HG02981 (cell line): ENCODE data around the gene NOD1.
A peak's percentile ranks its signal among the peaks of the same experiment; 100 is the strongest.

Experiments
- ATAC-seq: cut with Tn5 transposase; IDR thresholded peaks from one replicate; pipeline ENCODE4 v1.9.1; 2021; ENCODE audit warnings: mild to moderate bottlenecking, moderate library complexity; ENCODE audit not compliant: unreplicated experiment

The NOD1 gene

DNA sequence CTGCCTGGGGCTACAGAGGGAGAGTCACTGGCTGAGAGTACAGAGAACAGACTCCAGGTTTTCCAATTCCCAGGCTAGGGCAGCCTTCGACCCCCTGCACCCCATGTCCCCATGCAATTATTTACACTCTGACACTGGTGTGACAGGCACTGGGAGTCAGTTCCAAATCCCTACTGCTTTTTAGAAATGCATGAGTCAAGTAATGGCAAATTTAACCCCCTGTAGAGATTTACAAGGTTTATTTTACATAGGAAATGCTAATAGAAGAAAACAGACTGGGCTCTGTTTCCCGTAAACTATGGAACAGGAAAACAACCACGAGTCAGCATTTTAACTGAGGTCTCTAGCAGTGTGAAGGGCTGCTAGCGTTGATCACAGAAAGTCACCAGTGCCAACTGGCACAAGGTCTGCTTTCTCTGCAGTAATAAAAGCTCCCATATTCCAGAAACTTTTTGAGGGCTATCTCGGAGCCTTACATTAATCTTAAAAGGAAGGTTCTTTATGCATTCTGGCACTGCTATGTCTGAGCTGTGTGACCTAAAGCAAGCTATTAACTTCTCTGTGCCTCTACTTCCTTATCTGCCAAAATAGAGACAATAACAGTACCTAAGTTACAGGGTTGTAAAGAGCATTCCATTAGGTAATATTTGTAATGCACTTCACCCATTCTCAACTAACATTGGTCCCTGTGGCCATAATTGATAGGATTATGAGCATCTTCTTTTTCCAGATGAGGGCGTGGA, 28.2 kb downstream of the NOD1 start:
- ATAC-seq = no peak

DNA sequence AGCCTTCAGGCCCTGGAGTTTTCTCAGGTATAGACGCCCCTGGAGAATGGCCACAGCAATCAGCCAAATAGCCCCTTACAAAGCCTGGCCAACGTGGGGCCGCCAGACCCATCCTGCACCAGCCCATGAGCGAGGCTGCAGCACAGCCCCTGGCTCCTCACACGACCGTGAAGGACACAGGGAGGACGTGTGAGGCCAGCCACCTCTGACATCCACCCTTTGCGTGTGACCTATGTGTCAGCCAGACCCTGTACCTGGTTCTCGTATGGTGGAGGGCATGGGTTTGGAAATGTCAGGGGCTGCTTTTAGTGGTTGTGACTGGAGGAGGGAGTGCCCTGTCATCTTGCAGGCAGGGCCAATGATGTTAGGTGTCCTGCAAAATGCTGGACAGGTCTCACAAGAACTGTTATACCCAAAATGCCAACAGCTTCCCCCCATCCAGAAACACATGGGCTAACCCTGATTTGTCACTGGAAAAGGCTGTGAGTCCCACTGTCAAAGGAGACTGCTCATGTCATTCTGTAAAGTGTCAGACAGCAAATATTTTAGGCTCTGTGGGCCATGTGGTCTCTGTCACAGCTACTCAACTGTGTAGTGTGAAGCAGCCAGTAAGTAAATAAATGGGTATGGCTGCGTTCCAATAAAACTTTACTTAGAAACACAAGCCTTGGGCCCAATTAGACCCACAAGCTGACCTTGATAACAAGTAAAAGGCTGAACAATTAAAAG, 30.0 kb downstream of the NOD1 start:
- no peak for ATAC-seq

DNA sequence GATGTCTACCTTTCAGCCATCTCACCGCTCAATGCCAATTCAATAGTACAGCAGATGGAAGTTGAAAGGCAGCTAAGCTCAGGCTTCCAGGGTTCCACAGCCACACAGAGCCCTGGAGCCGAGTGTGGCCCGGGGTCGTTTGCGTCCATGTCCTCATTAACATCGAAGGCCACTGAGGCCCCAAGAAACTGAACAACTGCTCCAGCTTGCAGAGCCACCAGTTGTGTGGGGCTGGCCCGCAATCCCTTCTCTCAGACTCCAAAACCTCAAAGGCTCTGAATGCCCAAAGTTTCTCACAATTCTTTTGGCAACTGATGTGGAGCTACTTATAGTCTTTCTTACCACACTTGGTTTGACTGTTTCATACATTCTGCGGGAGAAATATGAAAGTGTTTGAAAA, 31.1 kb downstream of the NOD1 start:
- no peak for ATAC-seq

DNA sequence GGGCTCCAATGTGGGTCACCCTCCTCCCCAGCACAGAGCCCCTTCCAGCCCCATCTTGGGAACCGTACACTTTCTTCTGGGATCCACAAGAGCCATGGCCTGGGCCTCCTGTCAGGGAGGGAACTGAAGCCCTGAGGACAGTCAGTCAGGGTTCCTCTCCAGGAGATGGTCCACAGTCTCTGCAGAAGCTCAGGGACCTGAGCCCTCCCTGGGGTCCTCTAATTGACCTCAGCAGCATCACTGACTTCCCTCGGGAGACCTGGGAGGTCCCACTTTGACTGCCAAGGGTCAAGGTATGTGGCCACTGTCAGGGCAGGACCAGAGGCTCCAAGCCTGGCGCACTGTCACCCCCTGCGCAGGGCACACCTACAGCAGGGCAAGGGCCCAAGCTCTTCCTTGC, 32.3 kb downstream of the NOD1 start:
- no peak for ATAC-seq

DNA sequence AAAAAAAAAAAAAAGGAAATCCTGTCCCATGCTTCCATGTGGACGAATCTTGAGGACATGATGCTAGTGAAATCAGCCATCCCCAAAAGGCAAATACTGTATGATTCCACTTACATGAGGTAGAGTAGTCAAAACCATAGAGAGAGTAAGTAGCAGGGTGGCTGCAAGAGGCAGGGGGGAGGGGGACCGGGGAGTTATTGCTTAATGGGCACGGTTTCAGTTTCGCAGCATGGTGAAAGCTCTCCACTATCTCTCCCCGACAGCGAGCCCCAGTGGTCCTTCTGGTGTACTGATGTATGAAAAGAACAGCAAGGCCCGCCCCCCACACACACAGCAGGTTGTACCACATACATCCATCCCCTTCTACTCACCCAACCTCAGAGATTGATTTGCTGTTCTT, 32.8 kb downstream of the NOD1 start:
- peak; percentile 100 for ATAC-seq

DNA sequence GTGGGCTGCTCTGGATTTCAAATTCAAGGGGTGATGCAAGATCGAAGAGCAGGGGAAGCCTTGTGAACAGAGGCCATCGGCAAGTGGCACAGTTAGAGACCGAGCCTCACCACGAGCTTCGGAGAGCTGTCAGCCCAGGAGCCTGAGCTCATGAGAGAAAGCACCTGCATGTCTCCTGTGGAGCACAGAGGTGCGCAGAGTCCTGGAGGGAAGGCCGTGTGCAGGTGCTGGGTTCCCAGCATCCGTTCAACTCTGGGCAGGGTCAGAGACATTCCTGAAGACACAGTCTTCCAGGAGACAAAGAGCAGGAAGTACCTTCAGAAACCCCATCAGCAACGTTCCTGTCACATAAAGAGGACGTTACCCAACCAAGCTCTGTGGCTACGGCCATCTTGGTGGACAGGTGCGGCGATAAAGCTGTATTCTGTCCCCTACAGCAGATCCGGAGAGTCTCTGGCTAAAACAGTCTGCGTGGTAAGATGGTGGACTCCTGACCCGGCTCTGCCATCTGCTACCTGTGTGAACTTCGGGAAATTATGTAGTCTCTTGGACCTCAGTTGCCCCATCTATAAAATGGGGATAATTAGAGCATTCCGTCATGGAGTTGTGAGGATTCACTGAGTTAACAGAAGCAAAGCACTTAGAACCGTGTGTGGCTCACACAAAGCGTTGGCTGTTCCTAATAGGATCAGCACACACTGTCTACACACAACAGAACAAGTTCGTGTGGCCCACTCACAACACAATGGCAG, 40.6 kb downstream of the NOD1 start:
- no peak for ATAC-seq

DNA sequence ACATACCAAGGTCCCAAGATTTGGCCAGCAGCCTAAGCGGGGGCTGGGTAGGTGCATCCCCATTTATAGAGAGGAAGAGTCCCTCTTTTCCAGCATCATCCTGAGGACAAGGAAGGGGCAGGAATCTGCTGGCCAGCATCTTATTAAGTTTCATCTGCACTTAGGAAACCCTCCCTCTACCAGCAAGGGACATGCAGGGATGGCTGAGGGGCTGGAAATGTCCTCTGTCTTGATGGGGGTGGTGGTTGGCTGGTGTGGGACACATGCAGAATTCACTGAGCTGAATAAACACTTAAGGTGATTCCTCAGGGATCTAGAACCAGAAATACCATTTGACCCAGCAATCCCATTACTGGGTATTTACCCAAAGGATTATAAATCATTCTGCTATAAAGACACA, 42.1 kb downstream of the NOD1 start:
- no peak for ATAC-seq

DNA sequence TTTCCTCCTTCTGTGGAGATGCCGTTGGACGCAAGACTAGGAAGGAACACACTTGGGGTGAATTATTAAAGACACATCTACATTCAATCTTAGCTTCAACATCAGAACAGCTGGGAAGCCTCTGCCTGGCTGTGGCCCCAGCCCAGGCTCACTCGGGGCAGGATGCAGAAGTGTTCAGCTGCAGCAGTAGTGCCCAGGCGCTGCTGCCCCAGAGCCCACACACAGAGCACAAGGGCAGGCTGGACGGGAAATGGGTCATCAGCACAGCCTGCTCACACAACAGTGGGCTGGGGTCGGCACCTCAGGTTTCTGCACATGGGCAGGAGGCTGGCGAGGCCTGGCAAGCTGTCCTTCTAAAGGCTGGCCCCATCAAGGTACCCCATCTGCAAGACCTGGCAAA, 42.5 kb downstream of the NOD1 start:
- ATAC-seq = no peak

DNA sequence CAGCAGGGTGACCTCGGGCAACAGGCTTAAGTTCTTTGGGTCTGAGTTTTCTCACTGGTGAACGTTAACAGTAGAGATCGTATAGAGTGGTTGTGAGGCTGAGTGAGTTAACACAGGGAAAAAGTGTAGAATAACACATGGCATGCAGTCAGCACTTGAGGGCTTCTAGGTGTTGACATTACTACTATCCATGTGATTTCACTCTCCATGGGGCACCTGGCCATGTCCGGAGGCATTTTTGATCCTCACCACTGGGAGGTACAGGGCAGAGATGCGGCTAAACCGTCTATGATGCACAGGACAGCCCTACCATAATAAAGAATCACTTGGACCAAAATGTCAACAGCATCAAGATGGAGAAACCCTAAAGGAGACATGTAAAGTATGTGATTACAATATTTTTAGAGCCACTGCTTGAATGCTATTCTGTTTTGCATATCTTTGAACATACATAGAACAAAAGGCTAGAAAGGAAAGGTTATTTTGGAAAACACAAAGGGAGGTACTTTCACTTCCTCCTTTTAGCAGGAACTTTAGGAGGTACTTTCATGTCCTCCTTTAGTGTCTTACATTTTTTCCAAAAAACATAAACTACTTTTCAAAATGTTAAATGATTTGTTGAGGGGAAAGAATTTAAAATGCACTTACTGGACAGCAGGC, 44.3 kb downstream of the NOD1 start:
- no peak for ATAC-seq

DNA sequence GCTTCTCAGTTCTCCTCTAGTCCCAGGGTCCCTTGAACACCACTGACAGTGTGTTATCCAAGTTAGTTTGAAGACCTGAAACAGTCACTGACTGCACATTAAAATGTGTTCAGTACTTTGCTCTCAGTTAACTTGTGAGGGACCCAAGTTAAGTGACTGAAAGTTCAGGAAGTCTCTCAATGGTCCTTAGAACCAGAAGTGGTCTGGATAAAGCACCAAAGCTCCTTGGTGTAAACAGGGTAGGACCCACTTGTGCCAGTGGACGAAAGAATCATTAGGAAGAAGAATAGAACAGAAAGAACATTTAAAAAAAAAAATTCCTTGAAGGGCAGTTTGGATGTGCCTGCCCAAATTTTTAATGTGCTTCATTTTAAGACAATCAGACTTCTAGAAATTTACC, 45.1 kb downstream of the NOD1 start:
- ATAC-seq = no peak

DNA sequence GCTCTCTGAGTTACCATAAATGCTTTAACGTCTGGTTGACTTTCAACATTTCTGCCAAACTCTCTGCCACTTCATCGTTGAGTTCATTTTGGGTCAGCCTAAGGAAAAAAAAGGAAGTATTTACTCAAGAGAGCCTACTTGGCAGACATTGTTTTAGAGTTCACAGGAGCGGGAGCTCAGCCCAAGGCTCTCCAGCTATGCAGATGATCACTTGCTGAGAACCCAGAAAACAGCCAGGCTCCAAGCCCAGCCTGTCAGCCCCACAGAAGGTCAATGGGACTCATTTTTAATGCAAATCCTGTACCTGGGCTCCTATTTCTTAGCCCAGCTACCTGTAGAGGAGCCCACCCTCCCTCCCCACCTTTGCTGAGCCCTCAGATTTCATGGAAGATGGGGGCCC, 45.5 kb downstream of the NOD1 start:
- ATAC-seq = no peak

DNA sequence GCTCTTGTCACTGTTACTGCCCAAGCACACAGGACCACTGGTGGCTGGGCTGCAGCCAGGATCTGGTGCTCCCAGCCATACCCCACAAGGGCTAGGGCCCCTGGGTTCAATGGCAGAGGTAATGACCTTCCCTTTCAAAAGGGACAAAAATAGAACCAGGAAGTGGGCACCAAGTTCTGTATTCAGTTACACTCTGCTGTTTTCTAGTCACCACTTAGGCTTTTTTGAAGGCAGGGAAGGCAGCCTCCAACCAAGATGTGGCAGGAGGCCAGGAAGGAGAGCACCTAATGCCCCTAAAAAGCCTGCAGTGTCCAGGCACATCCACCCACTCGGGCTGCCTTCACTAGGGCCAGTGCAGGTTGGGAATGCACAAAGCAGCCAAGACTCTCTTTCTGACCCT, 47.8 kb downstream of the NOD1 start:
- no peak for ATAC-seq

DNA sequence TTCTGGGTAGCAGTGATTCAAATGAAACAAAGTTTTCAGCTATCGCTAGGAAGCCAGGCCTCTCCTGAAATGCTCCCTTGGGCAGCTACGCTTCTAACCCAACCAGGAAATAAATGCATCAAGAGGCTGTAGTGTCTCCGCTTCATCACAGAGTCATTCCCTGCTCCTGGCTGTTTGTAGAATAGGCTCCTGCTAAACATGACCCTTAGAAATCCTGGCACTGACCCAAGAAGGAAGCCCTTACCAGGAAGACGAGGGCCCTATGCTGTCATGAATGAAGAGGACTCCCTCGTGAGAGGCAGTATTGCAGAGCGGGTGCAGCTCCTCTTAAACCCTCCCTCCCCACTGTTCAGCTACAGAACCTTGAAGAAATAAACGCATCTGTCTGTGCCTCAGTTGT, 48.3 kb downstream of the NOD1 start:
- no peak for ATAC-seq

DNA sequence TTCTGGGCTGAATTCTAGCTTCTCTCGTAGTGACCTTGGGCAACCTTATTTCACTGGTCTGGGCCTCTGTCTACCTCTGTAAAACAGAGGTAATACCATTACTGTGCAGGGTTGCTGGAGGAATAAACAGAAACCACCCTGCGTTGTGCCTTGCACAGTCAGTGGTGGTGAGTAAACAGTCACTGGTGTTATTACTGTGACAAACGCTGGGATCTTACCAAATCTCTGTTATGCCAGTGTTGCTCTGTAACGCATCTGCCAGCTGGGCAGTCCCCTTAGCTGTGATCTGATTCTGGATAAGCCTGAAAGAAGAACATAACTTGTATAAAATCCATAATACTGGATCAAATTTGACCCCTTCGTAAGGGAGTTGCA, 49.4 kb downstream of the NOD1 start:
- ATAC-seq = no peak

DNA sequence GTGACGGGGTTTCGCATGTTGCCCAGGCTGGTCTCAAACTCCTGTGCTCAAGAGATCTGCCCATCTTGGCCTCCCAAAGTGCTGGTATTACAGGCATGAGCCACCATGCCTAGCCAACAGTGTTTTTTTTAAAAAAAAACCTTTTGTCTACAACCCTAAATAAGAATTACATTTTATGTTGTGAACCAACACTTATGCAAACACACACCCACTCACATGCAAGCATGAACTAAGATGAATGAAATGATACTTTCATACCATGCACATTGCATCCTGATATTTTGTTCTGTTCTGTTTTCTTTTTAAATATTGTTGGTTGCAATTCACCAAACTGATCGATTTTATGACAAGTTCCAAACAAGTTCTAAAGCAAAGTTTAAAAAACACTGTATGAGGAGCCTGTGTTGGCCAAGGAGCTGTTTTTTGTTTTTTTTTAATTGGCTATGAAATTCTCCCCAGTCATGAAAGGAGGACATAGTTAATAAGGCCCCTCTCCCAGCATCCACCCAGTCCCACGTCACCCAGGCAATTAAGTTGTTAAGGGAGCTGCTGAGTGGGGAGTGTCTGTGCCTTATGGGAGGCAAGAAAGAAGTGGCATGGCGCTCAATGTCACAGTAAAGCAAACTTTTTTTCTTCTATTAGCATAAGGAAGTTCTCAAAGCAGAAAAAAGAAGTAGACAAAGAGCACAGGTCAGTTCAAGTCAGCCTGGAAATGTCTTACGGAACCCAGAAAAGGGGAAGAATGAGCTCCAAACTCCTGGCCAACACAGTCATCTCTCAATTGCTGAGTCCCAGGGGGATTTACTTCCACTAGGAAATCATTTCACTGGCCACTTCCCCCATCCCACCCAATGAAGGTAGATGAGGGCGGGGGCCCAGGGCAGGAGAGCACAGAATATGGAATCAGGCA, 50.1 kb downstream of the NOD1 start:
- ATAC-seq = no peak

DNA sequence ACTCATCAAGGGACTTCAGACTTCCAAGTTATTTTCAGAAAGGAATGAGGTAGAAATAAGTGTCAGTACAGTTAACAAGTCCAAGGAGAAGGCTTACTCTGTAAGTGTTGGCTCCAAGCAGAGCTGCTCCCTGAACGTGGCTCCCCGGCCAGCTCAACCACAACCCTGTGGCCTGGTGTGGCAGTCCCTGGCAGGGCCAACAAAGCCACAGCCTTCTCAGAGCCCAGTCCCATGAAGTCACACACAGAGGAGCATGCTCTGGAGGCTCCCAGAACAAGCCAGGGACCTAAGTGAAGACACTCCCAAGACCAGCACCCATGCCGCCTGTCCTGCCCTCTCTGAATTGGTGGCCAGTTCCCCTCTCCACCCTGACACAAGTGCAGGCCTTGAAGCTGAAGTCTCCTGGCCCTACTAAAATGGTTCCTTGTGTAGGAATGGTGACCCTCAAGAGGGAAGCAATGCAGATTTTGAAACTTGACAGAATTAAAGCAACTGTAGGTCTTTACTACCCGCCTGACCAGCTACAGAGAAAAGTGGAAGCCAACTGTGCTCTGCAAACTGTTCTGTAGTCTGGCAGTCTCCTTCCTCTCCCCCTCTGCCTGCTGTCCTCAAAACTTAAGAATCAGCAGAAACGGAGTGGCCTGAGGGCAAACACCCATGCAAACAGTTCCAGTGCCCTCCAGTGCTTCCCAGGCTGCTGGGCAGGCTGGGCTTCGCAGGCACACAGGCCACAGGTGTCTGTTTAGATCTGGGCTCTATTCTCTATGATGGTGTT, 51.1 kb downstream of the NOD1 start:
- no peak for ATAC-seq

DNA sequence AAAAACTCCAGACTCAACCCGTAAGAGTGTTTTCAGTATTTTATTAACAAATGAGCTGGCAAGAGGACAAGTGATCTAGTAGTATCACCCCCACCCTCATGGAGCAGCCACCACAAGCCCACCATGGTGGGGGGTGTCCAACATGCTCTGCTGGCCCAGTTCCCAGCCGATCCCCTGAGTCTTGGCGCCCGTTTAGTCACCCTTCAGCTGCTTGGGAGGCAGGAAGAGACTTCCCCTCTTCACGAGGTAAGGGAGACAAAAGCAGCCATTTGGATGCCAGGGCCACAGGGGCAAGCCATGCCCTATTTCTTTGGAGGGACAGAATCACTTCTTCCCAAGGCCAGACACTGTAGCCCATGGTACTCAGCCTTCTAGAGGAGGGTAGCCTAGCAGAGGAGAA, 54.1 kb downstream of the NOD1 start:
- ATAC-seq = no peak

DNA sequence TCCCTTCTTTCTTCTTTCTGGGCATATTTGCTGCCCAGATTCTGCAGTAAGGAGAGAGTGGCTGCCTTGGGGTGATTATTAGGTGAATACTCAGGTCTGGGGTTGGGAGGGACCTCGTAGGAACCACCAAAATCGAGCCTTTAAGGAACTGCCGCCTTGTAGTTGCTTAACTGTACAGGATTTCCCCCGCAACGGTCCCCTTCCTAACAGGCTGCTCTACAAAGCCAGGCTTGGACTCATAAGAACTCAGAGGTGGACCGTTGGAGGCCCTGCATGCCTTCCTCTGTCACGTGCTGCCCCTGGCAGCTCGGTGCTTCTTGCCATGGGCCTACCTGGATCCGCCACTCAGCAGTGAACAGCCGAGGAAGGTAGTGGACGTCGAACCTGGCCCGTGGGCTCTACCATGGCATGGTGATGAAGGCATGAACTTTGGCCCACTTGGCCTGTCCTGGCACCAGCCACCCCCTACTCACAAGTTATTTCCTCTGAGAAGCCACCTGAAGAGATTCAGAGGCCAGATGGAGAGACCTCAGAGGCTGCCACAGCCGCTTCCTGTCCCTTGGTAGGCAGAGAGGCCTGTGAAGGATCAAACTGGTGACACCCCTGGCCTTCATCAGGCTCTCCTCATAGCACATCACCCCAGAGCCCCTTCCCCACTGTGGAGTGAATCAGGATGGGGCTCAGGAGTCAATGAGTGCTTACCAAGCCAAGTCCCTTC, 54.6 kb downstream of the NOD1 start:
- ATAC-seq = no peak

DNA sequence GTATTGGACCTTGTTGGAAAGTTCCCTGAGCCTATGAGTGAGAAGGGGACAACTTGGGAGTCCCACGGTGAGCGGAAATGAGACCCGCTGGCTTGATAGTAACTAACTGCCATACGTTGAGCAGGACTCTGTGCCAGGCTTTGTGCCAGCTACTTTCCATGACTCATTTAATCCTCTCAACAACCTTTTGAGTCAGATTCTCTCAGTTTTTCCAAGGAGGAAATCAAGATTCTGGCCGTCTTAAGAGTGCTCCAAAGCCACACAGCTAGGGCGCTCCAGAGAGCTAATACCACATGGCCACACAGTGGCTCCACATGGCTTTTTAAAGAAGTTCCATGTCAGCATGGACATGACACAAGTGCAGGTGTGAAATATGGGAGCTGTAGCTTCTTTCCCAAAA, 55.7 kb downstream of the NOD1 start:
- no peak for ATAC-seq
